HCT116 (cell line): ENCODE results near the gene NHLRC1. TPM values are rescaled to one million over a fixed set of nuclear protein-coding genes. Genes with fewer than 3 reads are reported as not detected.

Experiments used
- ATAC-seq: fragments of 200-7000 bp; cut with Tn5 transposase; 2 replicates; pipeline ENCODE4 v1.9.1; 2020; ENCODE audit warnings: mild to moderate bottlenecking, moderate library complexity
- BruUV-seq: library from RNA; stranded (reverse); fragments of 400-500 nt; replicated peaks from 2 replicates; lab custom pipeline; 2021; lab: Mats Ljungman, UMichigan
- CTCF ChIA-PET: fragments of 300-600 bp; sonication (Branson Sonifier 250); formaldehyde crosslinking; loops from one replicate; lab custom pipeline; 2021; ENCODE audit warnings: antibody characterized with exemption; lab: Charles Lee
- POLR2A ChIA-PET: fragments of 300-600, 350-600 bp; sonication (Branson Sonifier 250); formaldehyde crosslinking; loops from one replicate; lab custom pipeline; 2021; ENCODE audit warnings: antibody characterized with exemption; lab: Charles Lee
- RAD21 ChIA-PET, 2 experiments: fragments of 300-600 bp; sonication (Branson Sonifier 250); formaldehyde crosslinking; loops; one replicate each; lab custom pipeline; 2023; ENCODE audit warnings: low total read pairs in 2 of 2; ENCODE audit not compliant: uncharacterized antibody in 2 of 2, unreplicated experiment in 2 of 2, low non-redundant PET in 1 of 2; lab: Charles Lee
- DNase-seq: peaks from one replicate; pipeline ENCODE4 v3.0.0-alpha.2; 2010; ENCODE audit warnings: low read depth, low spot score
- H2AFZ ChIP-seq: fragments of 200-600 bp; shearing (Covaris generic), sonication (generic); 2 replicates; pipeline ENCODE4 v1.6.1; 2017; ENCODE audit warnings: low read depth, mixed run types, mixed read lengths, antibody characterized with exemption, low read length; ENCODE audit not compliant: poor library complexity, severe bottlenecking
- H3K27ac ChIP-seq: 2 replicates; pipeline ENCODE4 v1.5.1; 2012; ENCODE audit warnings: low read depth, low read length
- H3K27me3 ChIP-seq: fragments of 200-600 bp; sonication (generic); 2 replicates; pipeline ENCODE4 v1.6.1; 2016; ENCODE audit warnings: mixed run types, low read length, mixed read lengths; ENCODE audit not compliant: insufficient read depth
- H3K36me3 ChIP-seq, 2 experiments: fragments of 200-500 bp in 1 of 2; fragments of 200-600 bp in 1 of 2; sonication (Bioruptor generic) in 1 of 2; sonication (generic) in 1 of 2; 2 replicates each; pipeline versions ENCODE4 v1.5.1 to v1.6.1; 2014 to 2016; ENCODE audit warnings: low read length in 2 of 2, inconsistent platforms in 1 of 2, mixed read lengths in 1 of 2, mixed run types in 1 of 2; ENCODE audit not compliant: insufficient read depth in 2 of 2, control insufficient read depth in 1 of 2
- H3K4me1 ChIP-seq, 2 experiments: fragments of 200-600 bp in 1 of 2; sonication (generic) in 1 of 2; 2 replicates each; pipeline versions ENCODE4 v1.5.1 to v1.6.1; 2012 to 2017; ENCODE audit warnings: low read length in 2 of 2, inconsistent platforms in 1 of 2, mild to moderate bottlenecking in 1 of 2, mixed read lengths in 1 of 2, mixed run types in 1 of 2, moderate library complexity in 1 of 2; ENCODE audit not compliant: insufficient read depth in 2 of 2, control insufficient read depth in 1 of 2
- H3K4me2 ChIP-seq: fragments of 200-600 bp; sonication (generic); 2 replicates; pipeline ENCODE4 v1.6.1; 2017; ENCODE audit warnings: mixed run types, low read length, mixed read lengths
- H3K4me3 ChIP-seq, 2 experiments: fragments of 200-600 bp in 1 of 2; sonication (generic) in 1 of 2; replicated peaks in 1 of 2; 2 replicates each; pipeline ENCODE4 v1.5.1; 2011 to 2016; ENCODE audit warnings: low read length in 2 of 2, control low read depth in 1 of 2, low read depth in 1 of 2, mild to moderate bottlenecking in 1 of 2, mixed read lengths in 1 of 2, mixed run types in 1 of 2
- H3K79me2 ChIP-seq: fragments of 200-600 bp; sonication (generic); 2 replicates; pipeline ENCODE4 v1.6.1; 2017; ENCODE audit warnings: mild to moderate bottlenecking, mixed run types, low read length, moderate library complexity, mixed read lengths; ENCODE audit not compliant: insufficient read depth
- H3K9ac ChIP-seq: fragments of 200-600 bp; sonication (generic); 2 replicates; pipeline ENCODE4 v1.6.1; 2016; ENCODE audit warnings: low read length, mixed read lengths
- H3K9me2 ChIP-seq: fragments of 200-600 bp; sonication (generic), shearing (Covaris generic); 2 replicates; pipeline ENCODE4 v1.6.1; 2017; ENCODE audit warnings: mixed run types, mild to moderate bottlenecking, moderate library complexity; ENCODE audit not compliant: insufficient read depth
- H3K9me3 ChIP-seq, 2 experiments: fragments of 200-500 bp in 1 of 2; fragments of 200-600 bp in 1 of 2; sonication (Bioruptor generic) in 1 of 2; sonication (generic) in 1 of 2; 2 replicates each; pipeline ENCODE4 v1.6.1; 2014 to 2017; ENCODE audit warnings: low read length in 2 of 2, mixed read lengths in 2 of 2, inconsistent platforms in 1 of 2, low read depth in 1 of 2, mild to moderate bottlenecking in 1 of 2, mixed run types in 1 of 2, moderate library complexity in 1 of 2; ENCODE audit not compliant: control insufficient read depth in 1 of 2, insufficient read depth in 1 of 2
- H4K20me1 ChIP-seq: fragments of 200-600 bp; sonication (generic), shearing (Covaris generic); 2 replicates; pipeline ENCODE4 v1.6.1; 2017; ENCODE audit warnings: mixed run types, mild to moderate bottlenecking, moderate library complexity; ENCODE audit not compliant: insufficient read depth
- CEBPB ChIP-seq: IDR thresholded peaks from 2 replicates; pipeline ENCODE4 v1.6.1; 2012; ENCODE audit warnings: low read depth
- ELF1 ChIP-seq: IDR thresholded peaks from 2 replicates; pipeline ENCODE4 v1.6.1; 2012; ENCODE audit warnings: low read depth, borderline replicate concordance
- EZH2phosphoT487 ChIP-seq: fragments of 200-600 bp; IDR thresholded peaks from 2 replicates; pipeline ENCODE4 v1.6.1; 2018; ENCODE audit warnings: antibody characterized with exemption, borderline replicate concordance
- FOSL1 ChIP-seq: IDR thresholded peaks from 2 replicates; pipeline ENCODE4 v1.6.1; 2012; ENCODE audit warnings: low read depth
- JUND ChIP-seq: IDR thresholded peaks from 2 replicates; pipeline ENCODE4 v1.6.1; 2012
- POLR2AphosphoS5 ChIP-seq: IDR thresholded peaks from 2 replicates; pipeline ENCODE4 v1.6.1; 2011; ENCODE audit warnings: mild to moderate bottlenecking, low read depth, low read length, moderate library complexity
- RAD21 ChIP-seq: IDR thresholded peaks from 2 replicates; pipeline ENCODE4 v1.6.1; 2012; ENCODE audit warnings: low read depth, mild to moderate bottlenecking
- REST ChIP-seq: IDR thresholded peaks from 2 replicates; pipeline ENCODE4 v1.6.1; 2012; ENCODE audit warnings: low read depth
- SIN3A ChIP-seq: IDR thresholded peaks from 2 replicates; pipeline ENCODE4 v1.6.1; 2012; ENCODE audit warnings: low read depth
- TCF7L2 ChIP-seq: IDR thresholded peaks from 2 replicates; pipeline ENCODE4 v1.7.0; 2011; ENCODE audit warnings: borderline replicate concordance, inconsistent platforms; ENCODE audit not compliant: insufficient read depth, insufficient read length; ENCODE audit errors: extremely low read depth
- YY1 ChIP-seq: IDR thresholded peaks from 2 replicates; pipeline ENCODE4 v1.6.1; 2011; ENCODE audit warnings: low read length, low read depth, moderate library complexity, mild to moderate bottlenecking; ENCODE audit not compliant: insufficient replicate concordance; ENCODE audit errors: extremely low read depth
- ZFX ChIP-seq: fragments of 450-650 bp; IDR thresholded peaks from 2 replicates; pipeline ENCODE4 v1.6.1; 2017
- intact Hi-C: fragments of 100-400 bp; cut with micrococcal nuclease; formaldehyde crosslinking; loops from 2 replicates; pipeline ENCODE4 v1.10.0; 2022
- total RNA-seq: library from RNA; stranded (reverse); gene quantifications from one replicate; pipeline ENCODE4 v1.2.1, GENCODE V29; 2021; ENCODE audit not compliant: unreplicated experiment
- TF ChIP-seq, protein P1 (sequence below), 3 experiments: fragments of 200-600 bp in 1 of 3; sonication (generic) in 1 of 3; IDR thresholded peaks in 2 of 3; conservative IDR thresholded peaks in 1 of 3; 2 replicates each; pipeline ENCODE4 v1.5.1; 2012 to 2017; ENCODE audit warnings: low read depth in 2 of 3, low read length in 2 of 3, antibody characterized with exemption in 1 of 3, borderline replicate concordance in 1 of 3, control low read depth in 1 of 3, mild to moderate bottlenecking in 1 of 3, mixed read lengths in 1 of 3, mixed run types in 1 of 3, moderate library complexity in 1 of 3; ENCODE audit not compliant: insufficient read depth in 1 of 3

Gene NHLRC1
- total RNA-seq, 1 experiment from 2014 or later: not detected

GRCh38 chr6:18162401-18162800, 39.9 kb upstream of the NHLRC1 start:
- Histone ChIP-seq H3K27me3 (no peaks in the 10 kb centered on the region), H3K36me3 (peaks cover 2 to 16% of the 10 kb centered on the region in 2 experiments; a peak in 3 of 4 replicates), H3K27ac (no peak overlapping the region), H3K79me2 (no peaks in the 10 kb centered on the region), H4K20me1 (no peaks in the 10 kb centered on the region), H3K9ac (no peak overlapping the region), H2AFZ (no peak overlapping the region), H3K4me2 (no peak overlapping the region), H3K4me1 (no peaks in the 10 kb centered on the region), H3K9me2 (no peaks in the 10 kb centered on the region), H3K4me3 (no peak overlapping the region), H3K9me3 (no peaks in the 10 kb centered on the region)
- DNase-seq: no peak
- intact Hi-C loops: no loop called here
- no TSS peak for BruUV-seq
- TF ChIP-seq JUND (no peak), ZFX (no peak), EZH2phosphoT487 (no peak), YY1 (no peak), SIN3A (no peak), ELF1 (no peak), CEBPB (no peak), TCF7L2 (no peak), FOSL1 (no peak), RAD21 (no peak), POLR2AphosphoS5 (no peak), REST (no peak)
- TF ChIP-seq, protein P1, sequence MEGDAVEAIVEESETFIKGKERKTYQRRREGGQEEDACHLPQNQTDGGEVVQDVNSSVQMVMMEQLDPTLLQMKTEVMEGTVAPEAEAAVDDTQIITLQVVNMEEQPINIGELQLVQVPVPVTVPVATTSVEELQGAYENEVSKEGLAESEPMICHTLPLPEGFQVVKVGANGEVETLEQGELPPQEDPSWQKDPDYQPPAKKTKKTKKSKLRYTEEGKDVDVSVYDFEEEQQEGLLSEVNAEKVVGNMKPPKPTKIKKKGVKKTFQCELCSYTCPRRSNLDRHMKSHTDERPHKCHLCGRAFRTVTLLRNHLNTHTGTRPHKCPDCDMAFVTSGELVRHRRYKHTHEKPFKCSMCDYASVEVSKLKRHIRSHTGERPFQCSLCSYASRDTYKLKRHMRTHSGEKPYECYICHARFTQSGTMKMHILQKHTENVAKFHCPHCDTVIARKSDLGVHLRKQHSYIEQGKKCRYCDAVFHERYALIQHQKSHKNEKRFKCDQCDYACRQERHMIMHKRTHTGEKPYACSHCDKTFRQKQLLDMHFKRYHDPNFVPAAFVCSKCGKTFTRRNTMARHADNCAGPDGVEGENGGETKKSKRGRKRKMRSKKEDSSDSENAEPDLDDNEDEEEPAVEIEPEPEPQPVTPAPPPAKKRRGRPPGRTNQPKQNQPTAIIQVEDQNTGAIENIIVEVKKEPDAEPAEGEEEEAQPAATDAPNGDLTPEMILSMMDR (IDR thresholded peaks at IDR 0.05 in 2 of 3, conservative IDR thresholded peaks at IDR 0.05 in 1 of 3; ENCODE audit: borderline replicate concordance in 1 of 3, insufficient read depth in 1 of 3, low read depth in 2 of 3, low read length in 2 of 3): no peak
- POLR2A ChIA-PET: no interaction called here
- RAD21 ChIA-PET: interaction anchor here in 1 of 2 experiments (0.6 kb wide), 1 partner anchor 17 kb away, joined by 7 read pairs; no protein-coding TSS in a partner anchor
- no peak for ATAC-seq
- CTCF ChIA-PET: no interaction called here
